IMR-90 (cell line): ENCODE measurements around the gene NEU1. TPM values are rescaled to one million over a fixed set of nuclear protein-coding genes. Genes with fewer than 3 reads are reported as not detected.

Source experiments
- ATAC-seq: fragments of 200-7000 bp; cut with Tn5 transposase; 2 replicates; pipeline ENCODE4 v1.9.1; 2020; ENCODE audit warnings: low read depth, mild to moderate bottlenecking, moderate library complexity
- BruUV-seq: library from RNA; stranded (reverse); fragments of 400-500 nt; replicated peaks from 2 replicates; lab custom pipeline; 2021; lab: Mats Ljungman, UMichigan
- CTCF ChIA-PET: fragments of 300-600 bp; formaldehyde crosslinking; extraction: SDS; loops from one replicate; lab custom pipeline; 2021; ENCODE audit warnings: antibody characterized with exemption; lab: Yijun Ruan, JAX
- POLR2A ChIA-PET: fragments of 300-600 bp; sonication (Branson Sonifier 250); formaldehyde crosslinking; loops from one replicate; lab custom pipeline; 2022; ENCODE audit warnings: antibody characterized with exemption; ENCODE audit not compliant: unreplicated experiment; lab: Charles Lee
- DNase-seq: peaks from one replicate; pipeline ENCODE4 v3.0.0; 2013
- H2AFZ ChIP-seq: replicated peaks from 2 replicates; pipeline ENCODE3; 2013; ENCODE audit warnings: low read length, mild to moderate bottlenecking; ENCODE audit not compliant: poor library complexity
- H2AK5ac ChIP-seq: 2 replicates; pipeline ENCODE4 v1.6.1; 2013; ENCODE audit warnings: low read depth, low read length, inconsistent platforms
- H2AK9ac ChIP-seq: replicated peaks from 2 replicates; pipeline ENCODE3; 2013; ENCODE audit warnings: mild to moderate bottlenecking, low read depth, low read length, moderate library complexity; ENCODE audit not compliant: poor library complexity
- H2BK120ac ChIP-seq: 2 replicates; pipeline ENCODE4 v1.6.1; 2013; ENCODE audit warnings: low read depth, low read length, inconsistent platforms
- H2BK15ac ChIP-seq: 3 replicates; pipeline ENCODE4 v1.6.1; 2013; ENCODE audit warnings: low read depth, low read length, inconsistent platforms
- H2BK20ac ChIP-seq: 2 replicates; pipeline ENCODE4 v1.6.1; 2013; ENCODE audit warnings: low read depth, mild to moderate bottlenecking, inconsistent platforms, low read length, moderate library complexity
- H2BK5ac ChIP-seq: 2 replicates; pipeline ENCODE4 v1.6.1; 2013; ENCODE audit warnings: mild to moderate bottlenecking, low read depth, low read length, inconsistent platforms; ENCODE audit not compliant: poor library complexity, severe bottlenecking
- H3K14ac ChIP-seq: replicated peaks from 2 replicates; pipeline ENCODE4 v1.6.1; 2013; ENCODE audit warnings: low read depth, low read length, inconsistent platforms
- H3K18ac ChIP-seq: 2 replicates; pipeline ENCODE4 v1.6.1; 2013; ENCODE audit warnings: low read depth, low read length, control low read depth
- H3K23ac ChIP-seq: 2 replicates; pipeline ENCODE4 v1.6.1; 2013; ENCODE audit warnings: low read depth, low read length, inconsistent platforms
- H3K27ac ChIP-seq: 2 replicates; pipeline ENCODE4 v1.5.1; 2013; ENCODE audit warnings: mild to moderate bottlenecking, control low read depth, low read length; ENCODE audit not compliant: insufficient read depth
- H3K27me3 ChIP-seq: 2 replicates; pipeline ENCODE4 v1.6.1; 2013; ENCODE audit warnings: low read length; ENCODE audit not compliant: control insufficient read depth, insufficient read depth
- H3K36me3 ChIP-seq: 2 replicates; pipeline ENCODE4 v1.6.1; 2013; ENCODE audit warnings: low read length, mixed read lengths; ENCODE audit not compliant: control insufficient read depth, insufficient read depth
- H3K4ac ChIP-seq: 2 replicates; pipeline ENCODE4 v1.6.1; 2013; ENCODE audit warnings: low read depth, low read length, inconsistent platforms
- H3K4me1 ChIP-seq: 2 replicates; pipeline ENCODE4 v1.6.1; 2013; ENCODE audit warnings: low read length, mixed read lengths; ENCODE audit not compliant: control insufficient read depth, insufficient read depth
- H3K4me2 ChIP-seq: 2 replicates; pipeline ENCODE4 v1.6.1; 2013; ENCODE audit warnings: low read depth, mild to moderate bottlenecking, control low read depth, low read length, moderate library complexity
- H3K4me3 ChIP-seq: 2 replicates; pipeline ENCODE4 v1.5.1; 2013; ENCODE audit warnings: low read depth, mild to moderate bottlenecking, control low read depth, low read length, moderate library complexity; ENCODE audit not compliant: insufficient read depth
- H3K56ac ChIP-seq: 2 replicates; pipeline ENCODE4 v1.6.1; 2013; ENCODE audit warnings: low read length, inconsistent platforms; ENCODE audit not compliant: insufficient read depth; ENCODE audit errors: extremely low read depth
- H3K79me1 ChIP-seq, 2 experiments: 2 replicates each; pipeline ENCODE4 v1.6.1; 2013; ENCODE audit warnings: low read length in 2 of 2, inconsistent platforms in 1 of 2, low read depth in 1 of 2
- H3K9ac ChIP-seq: 2 replicates; pipeline ENCODE4 v1.6.1; 2013; ENCODE audit warnings: low read depth, low read length, control low read depth
- H3K9me1 ChIP-seq: 2 replicates; pipeline ENCODE4 v1.6.1; 2013; ENCODE audit warnings: low read length, inconsistent platforms; ENCODE audit not compliant: insufficient read depth
- H3K9me3 ChIP-seq: 2 replicates; pipeline ENCODE4 v1.6.1; 2013; ENCODE audit warnings: low read length; ENCODE audit not compliant: control insufficient read depth, insufficient read depth
- H4K20me1 ChIP-seq: 2 replicates; pipeline ENCODE4 v1.6.1; 2013; ENCODE audit warnings: low read length, inconsistent platforms; ENCODE audit not compliant: insufficient read depth
- H4K5ac ChIP-seq: 2 replicates; pipeline ENCODE4 v1.6.1; 2013; ENCODE audit warnings: mild to moderate bottlenecking, low read depth, low read length, control low read depth
- H4K8ac ChIP-seq, 2 experiments: 2 replicates each; pipeline ENCODE4 v1.6.1; 2013; ENCODE audit warnings: low read depth in 2 of 2, low read length in 2 of 2, control low read depth in 1 of 2, inconsistent platforms in 1 of 2
- H4K91ac ChIP-seq: 2 replicates; pipeline ENCODE4 v1.6.1; 2013; ENCODE audit warnings: low read depth, low read length, inconsistent platforms; ENCODE audit not compliant: insufficient read depth
- BHLHE40 ChIP-seq: fragments of 150-350 bp; IDR thresholded peaks from 2 replicates; pipeline ENCODE4 v1.6.1; 2016; ENCODE audit warnings: mild to moderate bottlenecking, low read depth, low read length
- CEBPB ChIP-seq: IDR thresholded peaks from 2 replicates; pipeline ENCODE4 v1.6.1; 2012; ENCODE audit warnings: low read depth, low read length, improper control_type of control experiment
- CHD1 ChIP-seq: IDR thresholded peaks from 2 replicates; pipeline ENCODE4 v1.6.1; 2012; ENCODE audit warnings: low read depth, low read length, improper control_type of control experiment
- CTCF ChIP-seq: conservative IDR thresholded peaks from 2 replicates; pipeline ENCODE4 v1.5.1; 2012; ENCODE audit warnings: mild to moderate bottlenecking, low read depth, low read length, improper control_type of control experiment
- FOS ChIP-seq: fragments of 150-350 bp; IDR thresholded peaks from 2 replicates; pipeline ENCODE4 v1.6.1; 2016; ENCODE audit warnings: low read depth, low read length
- MAFK ChIP-seq: IDR thresholded peaks from 2 replicates; pipeline ENCODE4 v1.6.1; 2012; ENCODE audit warnings: low read depth, low read length, improper control_type of control experiment
- MAZ ChIP-seq: IDR thresholded peaks from 2 replicates; pipeline ENCODE4 v1.6.1; 2012; ENCODE audit warnings: low read depth, mild to moderate bottlenecking, low read length, improper control_type of control experiment, moderate library complexity, borderline replicate concordance
- MXI1 ChIP-seq: IDR thresholded peaks from 2 replicates; pipeline ENCODE4 v1.6.1; 2012; ENCODE audit warnings: low read depth, mild to moderate bottlenecking, low read length, moderate library complexity, borderline replicate concordance
- NFE2L2 ChIP-seq: fragments of 150-350 bp; IDR thresholded peaks from 2 replicates; pipeline ENCODE4 v1.6.1; 2016; ENCODE audit warnings: low read depth, mild to moderate bottlenecking, low read length
- POLR2A ChIP-seq: IDR thresholded peaks from 2 replicates; pipeline ENCODE4 v1.6.1; 2012; ENCODE audit warnings: mild to moderate bottlenecking, low read depth, low read length
- RAD21 ChIP-seq: IDR thresholded peaks from 2 replicates; pipeline ENCODE4 v1.6.1; 2012; ENCODE audit warnings: low read length, improper control_type of control experiment
- RCOR1 ChIP-seq: IDR thresholded peaks from 2 replicates; pipeline ENCODE4 v1.6.1; 2012; ENCODE audit warnings: mild to moderate bottlenecking, low read length, improper control_type of control experiment; ENCODE audit not compliant: insufficient replicate concordance
- RFX5 ChIP-seq: IDR thresholded peaks from 2 replicates; pipeline ENCODE4 v1.8.0; 2012; ENCODE audit warnings: low read depth, mild to moderate bottlenecking, low read length, moderate library complexity
- SMC3 ChIP-seq: fragments of 150-350 bp; IDR thresholded peaks from 2 replicates; pipeline ENCODE4 v1.6.1; 2016; ENCODE audit warnings: low read depth, mild to moderate bottlenecking, antibody characterized with exemption, low read length, moderate library complexity
- USF2 ChIP-seq: fragments of 150-350 bp; IDR thresholded peaks from 2 replicates; pipeline ENCODE4 v1.6.1; 2017; ENCODE audit warnings: mild to moderate bottlenecking, antibody characterized with exemption, low read length, low read depth
- WGBS, 2 experiments: methylation state at CpG; one replicate each; pipeline versions ENCODE4 v1.1.5 to v1.1.7; 2013; ENCODE audit warnings: missing lambda C conversion rate in 2 of 2; ENCODE audit not compliant: insufficient read length in 1 of 2; ENCODE audit errors: extremely low coverage in 2 of 2; 5-methylcytosine and 5-hydroxymethylcytosine counted together
- dilution Hi-C: fragments of 300-500 bp; cut with HindIII; formaldehyde crosslinking; loops from one replicate; pipeline ENCODE4 v1.14.3; 2018; ENCODE audit warnings: low sequenced_read_pairs; ENCODE audit not compliant: unreplicated experiment
- in situ Hi-C: fragments of 300-500 bp; cut with MboI; formaldehyde crosslinking; loops from 3 replicates; pipeline ENCODE4 v1.14.3; 2019; ENCODE audit warnings: low sequenced_read_pairs, inconsistent platforms, mixed read lengths
- intact Hi-C: fragments of 100-400 bp; cut with micrococcal nuclease; formaldehyde crosslinking; loops from 2 replicates; pipeline ENCODE4 v1.10.0; 2022
- polyA plus RNA-seq, 3 experiments: library from polyadenylated mRNA; depleted of rRNA; stranded (reverse); fragments of >200 nt; gene quantifications; 2 replicates each; pipeline ENCODE4 v1.2.3, GENCODE V29; 2012; ENCODE audit warnings: low replicate concordance in 1 of 3
- total RNA-seq: library from RNA; depleted of rRNA; stranded (reverse); fragments of >200 nt; gene quantifications from 2 replicates; pipeline ENCODE4 v1.2.3, GENCODE V29; 2012

The NEU1 gene
- total and polyA plus RNA-seq, 2 of the 4 experiments (the other 2 are of a cell fraction): 28.5 to 36.2 TPM

- intact Hi-C loops (loop anchor here (1.0 to 5.0 kb wide), 3 partner anchors 50 to 250 kb away; partner anchors contain the start of genes PPT2 and PRRT1), in situ Hi-C loops (no loop called here), dilution Hi-C loops (no loop called here)
- H3K23ac ChIP-seq: peak within 1 kb of the TSS; percentile 80; the same call in 1 of the 2 replicates
- H2AK5ac ChIP-seq: peak within 1 kb of the TSS; percentile 86
- peak within 1 kb of the TSS; percentile 98 for H2AFZ ChIP-seq
- peak within 1 kb of the TSS; percentile 58 for H3K4me3 ChIP-seq
- peak within 1 kb of the TSS; percentile 58 for H2BK5ac ChIP-seq
- peak within 1 kb of the TSS; percentile 82 to 92 for H4K8ac ChIP-seq
- H3K4me2 ChIP-seq: peak within 1 kb of the TSS; percentile 79
- DNase-seq: peak; percentile 98
- H3K27ac ChIP-seq: peak within 1 kb of the TSS; percentile 69
- WGBS, 2 experiments: 1% methylated on average over 35 of the region's 77 CpGs; no CpG with 5 or more reads in 1 of the 2 experiments
- no peaks in the 10 kb centered on the region for H3K9me3 ChIP-seq
- H3K9me1 ChIP-seq: peaks cover 9% of the 10 kb centered on the region; the same call in 1 of the 2 replicates
- peak within 1 kb of the TSS; percentile 53 for H3K4ac ChIP-seq
- ChIA-PET POLR2A (interaction anchor here (1.3 kb wide), 1 partner anchor 69 kb away, joined by 3 read pairs; no protein-coding TSS in a partner anchor), CTCF (interaction anchor here (0.7 kb wide), 1 partner anchor 50 kb away, joined by 4 read pairs; no protein-coding TSS in a partner anchor)
- peak within 1 kb of the TSS; percentile 95 for H3K14ac ChIP-seq
- H4K5ac ChIP-seq: peak within 1 kb of the TSS; percentile 53
- H2BK120ac ChIP-seq: peak within 1 kb of the TSS; percentile 52; the same call in 1 of the 2 replicates
- H2BK15ac ChIP-seq: peak within 1 kb of the TSS; percentile 51; the same call in 2 of the 3 replicates
- 0 out of 2 replicates have a peak, but pooled peaks cover 3% of the 10 kb centered on the region for H3K36me3 ChIP-seq
- 0 out of 2 replicates have a peak within 1 kb of the TSS, but pooled peaks have one; percentile 45 for H2BK20ac ChIP-seq
- peaks cover 11 to 37% of the 10 kb centered on the region in 2 experiments; a peak in 3 of 4 replicates for H3K79me1 ChIP-seq
- peak within 1 kb of the TSS; percentile 67 for H3K56ac ChIP-seq
- peaks cover 10% of the 10 kb centered on the region for H3K4me1 ChIP-seq
- H3K27me3 ChIP-seq: no peaks in the 10 kb centered on the region
- peak within 1 kb of the TSS; percentile 84 for H4K91ac ChIP-seq
- peaks cover 3% of the 10 kb centered on the region for H4K20me1 ChIP-seq
- H3K9ac ChIP-seq: peak within 1 kb of the TSS; percentile 54
- ATAC-seq: peak; percentile 78
- H2AK9ac ChIP-seq: peak within 1 kb of the TSS; percentile 75
- BruUV-seq: no TSS peak
- H3K18ac ChIP-seq: peak within 1 kb of the TSS; percentile 17; the same call in 1 of the 2 replicates
- peak; percentile 89 for TF ChIP-seq MAZ
- TF ChIP-seq RFX5: no peak
- TF ChIP-seq RAD21: peak; percentile 71
- no peak for TF ChIP-seq POLR2A
- no peak for TF ChIP-seq MAFK
- no peak for TF ChIP-seq USF2
- TF ChIP-seq SMC3: peak; percentile 22; the same call in 1 of the 2 replicates
- no peak for TF ChIP-seq MXI1
- TF ChIP-seq CTCF: peak; percentile 13; the same call in 1 of the 2 replicates
- no peak for TF ChIP-seq CEBPB
- no peak for TF ChIP-seq FOS
- peak; percentile 90 for TF ChIP-seq BHLHE40
- peak; percentile 39 for TF ChIP-seq RCOR1
- no peak for TF ChIP-seq NFE2L2
- no peak for TF ChIP-seq CHD1
These were observed 39.5 kb upstream of the NEU1 start, which contains the start of gene ZBTB12 for GRCh38 chr6:31901953-31902643. Gene ZBTB12 (minus strand): TSS chr6:31902086. CDS start chr6:31901305, 781 bp downstream.
